ENCODE measurements around the gene GCSAM.

Gene GCSAM, protein sequence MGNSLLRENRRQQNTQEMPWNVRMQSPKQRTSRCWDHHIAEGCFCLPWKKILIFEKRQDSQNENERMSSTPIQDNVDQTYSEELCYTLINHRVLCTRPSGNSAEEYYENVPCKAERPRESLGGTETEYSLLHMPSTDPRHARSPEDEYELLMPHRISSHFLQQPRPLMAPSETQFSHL

DNA sequence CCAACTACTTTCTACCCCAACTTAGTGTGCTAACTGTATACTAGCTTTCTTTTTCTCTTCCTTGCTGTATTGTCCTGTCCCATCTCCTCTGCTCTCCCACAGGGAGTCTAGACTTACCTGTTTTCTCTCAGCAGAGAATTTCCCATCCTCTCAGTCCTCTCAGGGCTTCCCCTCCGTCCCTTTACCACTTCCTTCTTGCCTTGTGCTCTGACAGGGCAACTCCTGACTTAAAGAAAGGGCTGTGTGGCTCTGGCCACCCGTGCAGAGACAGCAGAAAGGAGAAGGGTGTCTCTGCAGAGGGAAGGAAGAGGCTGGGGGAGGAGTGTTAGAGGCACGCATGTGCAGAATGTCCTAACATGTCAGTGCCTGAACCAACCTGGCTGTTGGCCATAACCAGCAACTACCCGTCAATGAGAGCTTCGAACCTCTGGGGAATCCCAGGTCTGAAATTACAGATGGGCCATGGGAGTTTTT, at the start of gene GCSAM:
Gene GCSAM, minus strand, starts transcription at position 274 of the 474 bp plus-strand sequence. Its CDS starts 128 bp downstream, at position 146.
- peak; percentile 54 for DNase-seq

DNA sequence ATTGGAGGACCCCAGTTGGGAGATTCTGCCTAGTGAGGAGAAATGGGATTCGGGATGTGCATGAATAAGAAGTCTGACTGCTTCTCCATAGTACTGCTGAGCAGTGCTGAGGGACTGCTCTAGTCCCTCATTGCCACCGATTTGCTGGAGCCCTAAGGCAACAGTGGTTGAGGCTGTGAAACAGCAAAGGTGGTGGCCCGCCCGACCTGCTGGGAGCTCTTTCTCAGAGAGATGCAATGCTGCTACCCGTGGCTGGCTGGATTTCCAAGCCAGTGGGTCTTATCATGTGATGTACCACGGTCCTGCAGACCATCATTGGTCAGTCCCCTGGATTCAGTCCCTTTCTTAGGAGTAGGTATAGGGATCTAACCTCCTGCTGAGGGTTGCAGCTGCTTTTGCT, 42.6 kb upstream of the GCSAM start:
- no peak for DNase-seq

DNA sequence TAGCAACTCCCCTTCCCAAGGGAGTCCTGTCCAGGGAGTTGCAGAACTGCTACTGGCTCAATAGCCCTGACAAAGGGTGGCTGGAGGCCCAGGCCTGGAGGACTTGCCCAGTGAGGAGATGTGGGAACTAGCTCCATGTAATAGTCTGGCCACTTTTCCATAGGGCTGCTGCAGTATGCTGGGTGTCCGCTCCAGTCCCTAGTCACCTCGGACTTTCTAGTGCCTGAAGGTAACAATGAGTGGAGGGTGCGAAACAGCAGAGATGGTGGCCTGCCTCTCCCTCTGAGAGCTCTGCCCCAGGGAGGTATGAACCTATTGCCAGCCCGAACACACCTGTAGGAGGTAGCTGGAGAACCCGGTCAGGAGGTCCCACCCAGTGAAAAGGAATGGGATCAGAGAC, 42.0 kb upstream of the GCSAM start:
- DNase-seq, result no peak

DNA sequence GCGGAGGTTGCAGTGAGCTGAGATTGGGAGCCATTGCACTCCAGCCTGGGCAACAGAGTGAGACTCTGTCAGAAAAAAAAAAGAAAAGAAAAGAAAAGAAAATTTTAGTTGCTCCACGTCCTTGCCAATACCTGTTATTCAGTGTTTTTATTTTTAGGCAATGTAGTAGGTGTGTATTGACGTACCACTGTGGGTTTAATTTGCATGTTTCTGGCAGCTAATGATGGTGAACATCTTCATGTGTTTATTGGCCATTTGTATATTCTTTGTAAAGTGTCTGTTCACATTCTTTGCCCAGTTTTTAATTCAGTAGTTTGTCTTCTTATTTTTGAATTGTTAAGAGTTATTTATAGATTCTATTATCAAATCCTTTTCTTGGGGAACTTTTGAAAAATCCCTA, 38.1 kb upstream of the GCSAM start:
- no peak for DNase-seq

DNA sequence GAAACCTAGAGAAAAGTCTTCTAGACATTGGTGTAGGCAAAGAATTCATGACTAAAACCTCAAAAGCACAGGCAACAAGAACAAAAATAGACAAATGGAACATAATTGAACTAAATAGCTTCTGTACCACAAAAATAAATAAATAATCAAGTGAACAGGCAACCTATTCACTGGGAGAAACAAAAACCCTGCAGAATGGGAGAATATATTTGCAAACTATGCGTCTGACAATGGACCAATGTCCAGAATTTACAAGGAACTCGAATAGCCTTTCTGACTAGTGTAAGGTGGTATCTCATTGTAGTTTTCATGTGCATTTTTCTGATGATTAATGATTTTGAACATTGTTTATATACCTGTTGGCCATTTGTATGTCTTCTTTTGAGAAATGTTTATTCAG, 37.0 kb upstream of the GCSAM start:
- no peak for DNase-seq

DNA sequence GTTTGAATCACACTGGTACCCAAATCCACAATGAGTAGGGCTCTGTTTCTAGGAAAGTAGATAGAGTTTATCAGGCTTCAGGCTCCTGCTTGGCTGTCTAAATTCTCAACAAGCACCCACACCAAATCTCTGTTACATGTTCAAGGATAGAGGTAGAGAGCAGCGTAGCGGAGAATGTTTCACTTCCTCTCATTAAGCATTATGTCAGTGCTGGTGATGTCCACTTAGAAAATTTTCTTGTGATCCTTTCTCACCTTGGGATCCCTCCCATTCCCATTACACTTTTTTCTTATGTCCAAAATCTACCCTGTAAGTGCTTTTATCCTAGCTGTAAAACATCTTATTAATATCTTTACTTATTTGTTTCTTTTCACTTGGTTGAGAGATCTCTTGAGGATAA, 34.7 kb upstream of the GCSAM start:
- DNase-seq, result no peak

DNA sequence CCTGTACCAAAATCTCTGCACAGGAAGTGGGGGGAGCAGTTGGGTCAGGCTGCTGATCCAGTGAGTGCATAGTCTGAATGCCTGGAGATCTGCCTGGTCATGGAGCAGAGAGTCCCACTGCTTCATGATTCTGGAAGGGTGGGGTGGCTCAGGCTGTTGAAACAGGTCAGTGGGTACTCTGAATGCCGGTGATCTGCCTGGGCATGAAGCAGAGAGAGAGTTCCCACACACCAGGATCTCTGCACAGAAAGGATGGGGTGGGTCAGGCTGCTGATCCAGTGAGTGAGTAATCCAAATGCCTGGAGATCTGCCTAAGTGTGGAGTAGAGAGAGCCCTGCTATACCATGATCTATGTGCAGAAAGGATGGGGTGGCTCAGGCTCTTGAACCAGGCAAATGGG, 16.1 kb upstream of the GCSAM start:
- DNase-seq, result no peak

DNA sequence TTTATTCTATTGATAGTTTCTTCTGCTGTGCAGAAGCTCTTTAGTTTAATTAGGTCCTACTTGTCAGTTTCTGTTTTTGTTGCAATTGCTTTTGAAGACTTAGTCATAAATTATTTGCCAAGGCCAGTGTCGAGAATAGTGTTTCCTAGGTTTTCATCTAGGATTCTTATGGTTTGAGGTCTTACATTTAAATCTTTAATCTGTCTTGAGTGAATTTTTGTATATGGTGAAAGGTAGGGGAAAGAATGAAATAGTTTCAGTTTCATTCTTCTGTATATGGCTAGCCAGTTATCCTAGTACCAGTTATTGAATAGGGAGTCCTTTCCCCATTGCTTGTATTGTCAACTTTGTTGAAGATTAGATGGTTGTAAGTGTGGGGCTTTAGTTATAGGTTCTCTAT, 10.6 kb upstream of the GCSAM start:
- DNase-seq, result no peak

DNA sequence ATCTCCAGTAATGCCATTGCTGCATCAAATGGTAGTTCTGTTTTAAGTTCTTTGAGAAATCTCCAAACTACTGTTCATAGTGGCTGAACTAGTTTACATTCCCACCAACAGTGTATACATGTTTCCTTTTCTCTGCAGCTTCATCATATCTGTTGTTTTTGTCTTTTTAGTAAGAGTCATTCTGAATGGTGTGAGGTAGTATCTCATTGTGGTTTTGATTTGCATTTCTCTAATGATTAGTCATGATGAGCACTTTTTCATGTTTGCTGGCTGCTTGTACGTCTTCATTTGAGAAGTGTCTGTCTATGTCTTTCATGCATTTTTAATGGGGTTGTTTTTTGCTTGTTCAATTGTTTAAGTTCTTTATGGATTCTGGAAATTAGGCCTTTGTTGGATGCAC, 10.2 kb upstream of the GCSAM start:
- no peak for DNase-seq

DNA sequence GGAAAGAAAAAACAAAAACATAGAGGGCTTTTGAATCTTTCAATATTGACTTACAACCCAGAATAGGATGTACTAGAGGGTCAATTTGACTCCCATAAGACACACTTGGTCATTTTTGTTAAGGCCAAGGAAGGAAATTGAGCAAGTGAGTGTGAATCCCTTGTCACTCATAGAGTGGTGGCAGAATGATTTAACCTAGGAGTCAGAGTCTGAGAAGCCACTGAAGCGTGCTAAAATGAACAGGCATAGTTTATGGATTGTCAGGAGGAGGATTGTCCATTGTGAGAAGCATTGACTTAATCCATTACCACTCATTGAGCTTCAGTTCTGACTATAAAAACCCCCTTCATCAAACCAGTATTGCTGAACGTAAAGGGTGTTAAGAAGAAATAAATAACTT, 8.2 kb upstream of the GCSAM start:
- DNase-seq, result no peak

DNA sequence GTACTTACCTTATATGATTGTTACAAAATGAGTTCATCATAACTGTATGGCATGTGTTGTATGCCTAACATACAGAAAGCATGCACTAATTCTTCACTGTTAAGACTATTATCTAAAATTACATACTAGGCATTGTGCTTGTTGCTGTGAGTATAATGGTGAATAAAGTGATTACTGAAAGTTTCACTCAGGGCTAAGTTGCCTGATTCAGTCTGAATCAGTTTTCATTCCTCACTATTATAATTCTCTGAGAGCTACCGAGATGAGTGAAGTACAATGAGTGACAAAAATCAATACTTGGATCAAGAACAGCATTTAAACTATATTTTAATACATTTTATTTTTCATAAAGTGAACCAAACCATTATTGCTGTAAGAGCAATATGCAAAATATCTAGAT, 7.5 kb upstream of the GCSAM start:
- no peak for DNase-seq

DNA sequence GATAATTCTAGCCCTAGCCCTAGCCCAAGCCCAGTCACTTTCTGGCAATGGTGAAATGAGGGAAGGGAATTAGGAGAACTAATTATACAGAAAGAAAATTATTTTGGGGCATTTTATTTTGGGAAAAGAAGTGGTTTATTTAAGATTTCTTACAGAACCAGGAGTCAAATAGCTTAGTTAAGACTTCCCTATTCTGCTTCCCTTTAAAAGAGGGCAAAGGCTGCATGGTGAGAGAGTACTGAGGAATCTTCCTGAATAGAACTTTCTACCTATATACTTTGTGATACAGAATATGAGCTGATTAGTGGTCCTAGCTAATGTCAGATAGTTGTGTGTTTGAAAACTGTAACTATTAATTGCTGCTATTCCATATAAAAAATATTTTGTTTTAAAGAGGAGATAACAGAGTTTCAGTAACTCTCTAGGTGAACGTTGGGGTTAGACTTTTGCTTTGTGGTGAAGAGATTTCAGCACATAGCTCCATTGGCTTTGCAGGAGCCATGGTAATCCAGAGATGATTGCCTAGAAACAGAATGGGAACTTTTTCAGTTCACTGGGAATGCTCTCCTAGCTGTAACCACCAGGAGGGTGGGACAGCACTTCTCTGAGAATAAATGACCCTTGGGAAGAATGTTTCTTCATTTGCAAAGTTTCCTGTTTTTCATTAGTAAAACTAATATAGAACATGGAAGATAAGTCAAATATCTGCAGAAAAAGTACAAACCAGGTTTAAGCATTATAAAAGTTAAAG, 5.3 kb upstream of the GCSAM start:
- DNase-seq, result no peak

DNA sequence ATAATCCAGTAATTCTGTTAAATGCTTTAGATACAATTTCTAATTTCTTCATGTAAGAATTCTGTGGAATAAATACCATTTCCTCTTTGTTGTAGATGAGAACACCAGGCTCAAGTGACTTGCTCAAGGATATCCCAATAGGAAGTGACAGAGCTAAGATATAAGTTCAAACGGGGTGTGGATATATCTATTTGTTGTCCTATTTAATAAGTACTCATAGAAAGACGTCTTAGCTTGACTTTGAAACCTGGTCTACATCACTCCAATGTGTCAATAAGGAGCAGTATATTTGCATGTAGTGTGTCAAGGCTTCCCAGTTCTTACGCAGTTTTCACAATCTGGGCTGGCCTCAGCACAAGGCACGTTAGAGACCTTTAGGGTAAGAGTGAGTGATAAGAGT, 4.7 kb upstream of the GCSAM start:
- DNase-seq, result no peak

DNA sequence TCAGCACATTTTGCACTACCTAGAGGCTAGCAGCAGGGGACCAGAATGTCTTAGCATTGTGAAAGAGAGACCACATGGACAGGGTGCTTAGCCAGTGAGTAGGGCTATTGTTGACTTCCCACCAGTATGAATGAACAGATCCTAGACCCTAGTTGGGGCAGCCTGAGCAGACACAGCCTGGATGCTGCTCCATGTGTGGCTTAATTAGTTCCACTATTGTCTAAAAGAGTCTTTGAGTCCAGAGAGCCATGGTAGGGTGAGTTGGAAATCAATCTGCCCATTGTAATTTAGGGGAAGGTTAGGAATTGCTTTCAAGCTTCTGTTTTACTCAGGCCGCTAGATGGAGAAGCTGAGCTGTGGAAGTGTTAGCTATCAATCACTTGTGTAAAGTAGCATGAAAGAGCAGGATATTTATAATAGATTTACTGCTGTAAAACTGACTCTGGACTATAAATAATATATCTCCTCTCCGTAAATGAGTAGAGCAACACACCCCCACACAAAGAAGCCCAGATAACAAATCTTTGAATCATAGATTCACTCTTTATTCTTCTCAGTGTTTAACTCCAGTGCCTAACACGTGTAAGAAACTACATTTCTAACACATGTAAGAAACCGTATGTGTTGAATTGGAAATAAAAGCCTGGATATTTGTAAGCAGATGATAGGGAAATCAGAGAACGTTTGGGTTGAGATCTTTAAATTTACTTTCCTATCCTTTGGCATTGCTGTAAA, 4.1 kb upstream of the GCSAM start:
- DNase-seq, result no peak

DNA sequence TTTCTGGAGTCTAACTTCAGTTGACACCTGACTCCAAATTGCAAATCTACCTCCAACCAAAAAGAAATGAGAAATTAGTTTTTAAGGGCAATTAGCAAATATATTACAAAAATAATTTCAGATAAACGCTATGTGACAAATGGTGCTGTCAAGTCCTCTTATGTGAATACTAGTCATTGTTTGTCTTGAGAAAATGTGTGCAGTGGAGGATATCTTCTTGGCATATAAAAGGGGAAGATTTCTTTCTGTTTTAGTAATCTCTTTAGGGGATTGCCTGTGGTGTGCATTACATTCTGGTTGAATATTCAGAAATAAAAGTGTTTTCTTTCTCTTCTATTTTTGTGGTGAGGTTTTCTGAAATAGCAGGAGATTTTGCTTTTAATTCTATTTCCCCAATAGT, 3.0 kb upstream of the GCSAM start:
- no peak for DNase-seq

DNA sequence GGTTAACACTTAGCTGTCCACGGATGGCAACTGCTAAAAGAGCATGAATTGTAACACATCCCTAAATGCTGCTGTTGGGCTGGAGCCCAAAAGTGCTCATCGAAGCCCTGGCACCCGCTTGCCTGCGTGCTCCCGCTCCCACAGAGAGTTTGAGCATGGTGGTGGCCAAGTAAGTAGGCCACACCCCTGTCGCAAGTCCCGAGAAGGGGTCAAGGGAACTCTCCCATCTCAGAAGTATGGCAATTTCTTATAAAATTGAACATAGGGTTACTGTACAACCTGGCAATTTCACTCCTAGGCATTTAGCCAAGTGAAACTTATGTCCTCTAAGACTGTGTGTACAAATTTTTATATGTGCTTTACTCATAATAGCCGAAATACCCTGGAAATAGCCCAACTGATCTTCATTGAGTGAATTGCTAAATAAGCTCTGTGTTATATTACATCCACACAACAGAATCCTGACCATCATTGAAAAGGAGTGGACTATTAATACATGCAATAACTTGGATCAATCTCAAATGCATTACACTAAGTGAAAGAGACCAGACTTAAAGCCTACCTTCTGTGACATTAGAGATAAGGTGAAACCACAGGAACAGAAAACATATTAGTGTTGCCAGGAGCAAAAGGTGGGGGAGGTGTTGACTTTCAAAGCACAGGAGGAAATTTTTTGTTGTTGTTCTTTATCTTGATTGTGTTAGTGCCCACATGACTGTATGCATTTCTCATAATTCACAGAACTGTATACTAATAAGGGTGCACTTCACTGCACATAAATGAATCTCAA, 1.5 kb upstream of the GCSAM start:
- no peak for DNase-seq

DNA sequence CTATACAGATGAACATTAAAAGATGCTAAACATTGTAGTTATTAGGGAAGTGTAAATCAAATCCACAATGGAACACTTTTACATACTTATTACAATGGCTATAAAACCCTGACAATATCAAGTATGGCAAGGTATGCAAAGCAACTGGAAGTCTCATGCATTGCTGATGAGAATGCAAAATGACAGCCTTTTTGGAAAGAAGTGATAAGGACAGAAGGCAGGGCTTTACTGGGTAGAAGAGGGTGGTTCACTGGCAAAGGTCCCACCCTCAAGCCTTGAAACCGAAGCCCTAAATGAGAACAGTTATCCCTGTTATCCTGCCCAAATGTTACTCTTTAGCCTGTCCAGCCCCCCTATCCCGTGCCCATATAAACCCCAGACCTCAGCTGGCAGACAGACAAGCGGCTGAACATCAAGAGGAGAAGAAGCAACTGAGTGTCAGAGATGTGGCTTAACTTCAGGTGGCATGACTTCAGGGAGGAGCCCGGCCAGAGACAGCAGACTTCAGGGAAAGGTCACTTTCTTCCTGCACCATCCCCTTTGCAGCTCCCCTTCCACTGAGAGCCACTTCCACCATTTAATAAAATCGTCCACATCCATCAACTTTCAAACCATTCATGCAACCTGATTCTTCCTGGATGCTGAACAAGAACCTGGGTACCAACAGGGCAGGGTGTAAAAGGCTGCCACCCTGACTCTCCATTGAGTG, 732 bp upstream of the GCSAM start:
- no peak for DNase-seq

DNA sequence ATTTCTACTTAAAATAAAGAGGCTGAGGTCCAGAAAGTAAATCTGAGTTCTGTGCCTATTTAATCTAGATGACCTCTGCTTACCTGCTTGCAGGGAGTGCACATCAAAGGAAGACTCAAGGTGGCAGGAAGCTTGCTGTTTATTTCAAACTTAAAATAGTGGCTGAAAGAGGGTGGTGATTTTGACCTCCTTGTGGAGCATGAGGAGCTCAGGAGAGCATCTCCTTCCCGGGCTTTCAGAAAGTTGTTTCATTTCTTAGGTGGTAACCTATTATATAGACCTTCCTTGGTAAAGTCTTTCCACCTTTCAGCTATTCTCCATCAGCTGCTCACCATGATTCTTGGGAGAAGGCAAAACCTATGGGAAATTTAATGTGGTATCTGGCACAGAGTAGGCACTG, 494 bp downstream of the GCSAM start:
- no peak for DNase-seq

DNA sequence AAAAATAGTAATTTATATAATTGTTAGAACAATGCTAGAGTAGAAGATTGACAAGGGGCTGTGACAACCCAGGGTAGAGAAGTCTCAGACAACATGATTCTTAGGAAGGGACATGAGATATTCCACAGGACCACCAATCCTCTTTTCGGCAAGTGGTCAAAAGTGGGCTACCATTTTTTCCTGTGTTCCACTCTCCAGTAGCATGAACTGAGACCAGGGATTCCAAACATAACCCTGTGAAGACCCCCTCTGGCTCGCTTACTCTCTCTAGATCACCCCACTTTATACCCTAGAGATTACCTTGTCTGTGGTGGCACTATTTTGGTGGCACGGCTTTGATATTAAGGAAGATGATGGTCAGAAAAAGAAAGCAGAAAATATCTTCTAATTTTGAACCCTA, 960 bp downstream of the GCSAM start:
- DNase-seq, result no peak

DNA sequence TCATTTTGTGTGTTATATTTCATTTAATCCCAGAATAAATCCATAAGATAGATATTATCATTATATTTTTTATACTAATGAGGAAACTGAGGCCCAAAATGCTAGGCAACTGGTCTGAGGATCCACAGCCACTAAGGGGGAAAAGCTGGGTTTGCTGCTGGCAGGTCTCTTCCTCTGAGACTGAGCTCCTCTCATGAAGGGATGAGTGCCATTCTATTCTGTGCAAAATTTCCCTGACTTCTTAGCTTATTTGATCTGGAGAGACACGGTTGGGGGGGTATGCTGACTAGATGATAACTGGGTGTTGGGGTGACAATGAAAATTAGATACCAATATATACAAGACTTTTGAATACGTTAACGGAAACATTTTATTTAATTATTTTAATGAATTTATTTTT, 1.9 kb downstream of the GCSAM start:
- DNase-seq, result no peak

DNA sequence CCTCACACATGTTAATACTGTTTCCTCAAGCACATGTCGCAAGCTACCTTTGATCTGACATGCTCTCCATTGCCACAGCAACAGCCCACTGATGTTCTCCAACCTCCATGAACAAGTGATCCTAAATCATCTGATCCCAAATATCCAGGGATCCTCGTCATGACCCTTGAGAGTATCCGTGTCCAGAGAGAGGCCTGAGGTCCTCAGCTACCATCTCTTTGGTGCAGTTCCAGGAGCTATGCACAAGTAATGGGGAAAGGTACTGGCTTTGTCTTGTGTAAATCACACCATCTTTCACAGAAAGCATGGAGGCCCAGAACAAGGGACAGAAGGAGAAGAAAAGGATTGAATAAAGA, 2.4 kb downstream of the GCSAM start:
- DNase-seq, result no peak

DNA sequence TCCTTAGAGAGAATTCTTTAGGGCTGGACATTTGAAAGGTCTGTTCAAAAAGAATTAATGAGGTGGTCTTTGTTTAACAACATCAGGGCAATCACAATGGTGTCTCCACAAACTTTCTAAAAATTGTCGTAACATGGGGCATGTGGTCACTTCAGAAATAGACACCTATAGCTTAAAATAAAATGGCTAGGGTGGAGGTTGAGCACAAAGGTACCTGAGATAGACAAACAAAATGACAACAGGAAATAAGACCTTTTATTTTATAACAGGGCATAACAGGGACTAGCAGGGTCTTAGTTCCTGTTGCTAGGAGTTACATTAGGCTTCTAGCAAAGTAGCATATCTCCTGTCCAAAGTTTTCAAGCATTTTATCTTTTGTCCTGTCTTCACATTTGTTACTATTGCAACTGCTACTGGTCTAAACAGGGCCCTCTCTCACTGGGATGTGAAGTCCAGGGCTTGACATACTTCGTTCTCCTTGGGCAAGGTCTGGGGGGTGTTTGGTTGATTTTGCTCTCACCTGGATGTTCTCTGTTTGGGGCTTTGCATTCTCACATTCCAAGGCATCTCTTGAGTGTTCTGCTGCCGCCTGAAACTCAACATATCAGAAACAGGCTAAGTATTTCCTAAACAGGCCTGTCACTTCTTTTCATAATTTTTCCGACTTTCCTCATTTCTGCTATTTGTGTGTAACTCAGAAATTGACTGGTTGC, 3.0 kb downstream of the GCSAM start:
- no peak for DNase-seq
